GM11168 (cell line): ENCODE measurements around the gene MORF4L1.

ENCODE experiments used
- in situ Hi-C: fragments of 300-500 bp; cut with MboI; formaldehyde crosslinking; loops from one replicate; pipeline ENCODE4 v1.12.0; 2022; ENCODE audit warnings: low sequenced_read_pairs; ENCODE audit not compliant: unreplicated experiment

Gene MORF4L1

GRCh38 chr15:78938658-78939488 is 66.2 kb downstream of the MORF4L1 start:
- in situ Hi-C loops = no loop called here

GRCh38 chr15:78942741-78943140 is 70.1 kb downstream of the MORF4L1 start:
- in situ Hi-C loops = no loop called here

- in situ Hi-C loops = no loop called here
These were observed 71.0 kb downstream of the MORF4L1 start for GRCh38 chr15:78943692-78944091.

- in situ Hi-C loops = no loop called here
These were observed 71.5 kb downstream of the MORF4L1 start for GRCh38 chr15:78944202-78944625.

GRCh38 chr15:78944669-78945407 is 72.1 kb downstream of the MORF4L1 start, which contains the start of gene CTSH:
CTSH (minus strand) TSS chr15:78945046; CDS start chr15:78944981, 65 bp downstream.
- in situ Hi-C loops = no loop called here

GRCh38 chr15:78946493-78946892 is 73.8 kb downstream of the MORF4L1 start:
- in situ Hi-C loops = no loop called here

GRCh38 chr15:78947506-78947905 is 74.8 kb downstream of the MORF4L1 start:
- in situ Hi-C loops = no loop called here
